T-helper 2 cell treated with Interferon-gamma antibody and Interleukin-4, amounts not matched to agents 5 μg/mL and 100 μg/mL, for 36 hours (primary cell): ENCODE measurements around the gene TMEM151B.

ENCODE experiments used
- DNase-seq: peaks from one replicate; pipeline ENCODE4 v3.0.0; 2021; ENCODE audit warnings: low spot score
- H3K27ac Mint-ChIP-seq: one replicate; pipeline ENCODE4 v1.8.0; 2021; ENCODE audit warnings: mild to moderate bottlenecking, mixed read lengths
- H3K27me3 Mint-ChIP-seq: one replicate; pipeline ENCODE4 v1.8.0; 2021; ENCODE audit warnings: low read depth, mixed read lengths
- H3K36me3 Mint-ChIP-seq: one replicate; pipeline ENCODE4 v1.8.0; 2021; ENCODE audit warnings: low read depth, mixed read lengths
- H3K4me1 Mint-ChIP-seq: one replicate; pipeline ENCODE4 v1.8.0; 2021; ENCODE audit warnings: low read depth, mixed read lengths
- H3K4me3 Mint-ChIP-seq: one replicate; pipeline ENCODE4 v1.8.0; 2022; ENCODE audit warnings: mild to moderate bottlenecking, moderate library complexity, mixed read lengths
- H3K9me3 Mint-ChIP-seq: one replicate; pipeline ENCODE4 v1.8.0; 2021; ENCODE audit warnings: mixed read lengths

The TMEM151B gene

GRCh38 chr6:44270526-44271405, 516 bp downstream of the TMEM151B start:
- Mint-ChIP-seq H3K36me3 (no peaks in the 10 kb centered on the region), H3K4me3 (peak overlapping the region; percentile 49), H3K27me3 (peaks cover 57% of the 10 kb centered on the region), H3K9me3 (no peaks in the 10 kb centered on the region), H3K4me1 (peaks cover 15% of the 10 kb centered on the region), H3K27ac (no peak overlapping the region)
- no peak for DNase-seq

DNA sequence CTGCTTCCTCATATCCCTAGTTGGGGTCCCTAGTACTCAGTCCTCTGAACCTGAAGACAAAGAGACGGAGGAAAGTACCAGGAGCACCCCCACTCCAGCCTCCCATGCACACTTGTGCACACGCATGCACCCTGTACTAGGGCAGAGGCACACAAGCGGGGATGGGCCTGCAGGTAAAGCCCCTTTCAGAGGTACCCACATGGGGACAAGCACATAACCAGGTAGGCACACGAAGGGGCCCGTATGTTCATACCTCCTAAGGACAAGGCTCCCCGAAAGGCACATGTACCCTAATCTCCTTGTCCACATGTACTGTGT, 1.1 kb downstream of the TMEM151B start:
- no peaks in the 10 kb centered on the region for H3K9me3 Mint-ChIP-seq
- DNase-seq: no peak
- no peak overlapping the region for H3K27ac Mint-ChIP-seq
- peaks cover 57% of the 10 kb centered on the region for H3K27me3 Mint-ChIP-seq
- peaks cover 11% of the 10 kb centered on the region for H3K4me1 Mint-ChIP-seq
- no peaks in the 10 kb centered on the region for H3K36me3 Mint-ChIP-seq
- H3K4me3 Mint-ChIP-seq: peak overlapping the region; percentile 49

DNA sequence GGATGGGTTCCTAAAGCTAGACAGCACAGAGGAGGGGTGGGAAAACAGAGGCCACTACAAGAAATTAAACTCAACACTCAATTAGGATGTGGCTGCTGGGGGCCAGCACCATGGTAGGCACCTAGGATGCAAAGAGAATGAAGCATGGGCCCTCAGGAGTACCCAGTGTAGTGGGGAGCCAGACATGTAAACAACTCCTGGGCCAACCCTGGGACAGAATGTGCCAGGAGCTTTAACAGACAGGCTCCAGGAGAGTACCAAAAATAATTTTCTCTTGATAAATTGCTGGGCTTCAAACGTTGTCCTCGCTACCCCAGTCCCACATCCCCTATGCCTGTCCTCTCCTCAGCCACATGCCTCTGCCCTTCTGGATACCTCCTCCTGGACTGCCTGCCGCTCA, 1.7 kb downstream of the TMEM151B start:
- H3K4me3 Mint-ChIP-seq: no peak overlapping the region
- no peak overlapping the region for H3K27ac Mint-ChIP-seq
- DNase-seq: no peak
- no peaks in the 10 kb centered on the region for H3K36me3 Mint-ChIP-seq
- H3K27me3 Mint-ChIP-seq: peaks cover 61% of the 10 kb centered on the region
- H3K4me1 Mint-ChIP-seq: peaks cover 6% of the 10 kb centered on the region
- no peaks in the 10 kb centered on the region for H3K9me3 Mint-ChIP-seq

DNA sequence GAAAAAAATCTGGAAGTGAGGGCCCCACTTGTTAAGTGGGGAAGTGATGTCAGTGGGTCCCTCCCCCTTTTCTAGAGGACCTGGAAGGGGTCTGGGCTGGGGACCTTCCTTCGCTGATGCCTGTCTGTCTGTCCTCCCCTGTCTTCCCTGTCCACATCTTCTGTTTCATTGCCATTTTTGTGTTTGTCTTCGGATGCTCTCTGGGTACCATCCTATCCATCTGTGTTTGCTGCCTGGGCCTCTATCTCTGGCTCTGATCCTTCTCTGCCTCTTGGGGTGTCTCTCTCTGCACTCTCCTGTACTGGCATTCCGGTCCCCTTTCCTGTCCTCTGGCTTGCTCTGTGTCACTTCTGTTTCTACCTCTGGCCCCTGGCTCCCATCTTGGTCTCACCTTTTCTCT, 2.3 kb downstream of the TMEM151B start:
- no peak overlapping the region for H3K27ac Mint-ChIP-seq
- peaks cover 5% of the 10 kb centered on the region for H3K4me1 Mint-ChIP-seq
- no peak overlapping the region for H3K4me3 Mint-ChIP-seq
- H3K9me3 Mint-ChIP-seq: no peaks in the 10 kb centered on the region
- no peaks in the 10 kb centered on the region for H3K36me3 Mint-ChIP-seq
- DNase-seq: no peak
- peaks cover 67% of the 10 kb centered on the region for H3K27me3 Mint-ChIP-seq

DNA sequence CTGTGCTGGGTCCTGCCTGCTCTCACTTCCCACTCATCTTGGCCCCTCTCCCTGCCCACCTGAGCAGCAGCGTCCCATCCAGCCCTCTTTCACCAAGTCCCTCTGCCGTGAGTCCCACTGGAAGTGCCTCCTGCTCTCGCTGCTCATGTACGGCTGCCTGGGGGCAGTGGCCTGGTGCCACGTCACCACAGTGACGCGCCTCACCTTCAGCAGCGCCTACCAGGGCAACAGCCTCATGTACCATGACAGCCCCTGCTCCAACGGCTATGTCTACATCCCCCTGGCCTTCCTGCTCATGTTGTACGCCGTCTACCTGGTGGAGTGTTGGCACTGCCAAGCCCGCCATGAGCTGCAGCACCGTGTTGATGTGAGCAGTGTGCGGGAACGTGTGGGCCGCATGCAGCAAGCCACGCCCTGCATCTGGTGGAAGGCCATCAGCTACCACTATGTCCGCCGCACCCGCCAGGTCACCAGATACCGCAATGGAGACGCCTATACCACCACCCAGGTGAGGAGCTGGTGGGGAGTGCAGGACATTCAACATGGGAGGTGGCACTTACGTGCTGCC, 2.8 kb downstream of the TMEM151B start:
- H3K4me1 Mint-ChIP-seq: peaks cover 5% of the 10 kb centered on the region
- peaks cover 73% of the 10 kb centered on the region for H3K27me3 Mint-ChIP-seq
- DNase-seq: no peak
- no peaks in the 10 kb centered on the region for H3K9me3 Mint-ChIP-seq
- no peak overlapping the region for H3K4me3 Mint-ChIP-seq
- no peak overlapping the region for H3K27ac Mint-ChIP-seq
- no peaks in the 10 kb centered on the region for H3K36me3 Mint-ChIP-seq

DNA sequence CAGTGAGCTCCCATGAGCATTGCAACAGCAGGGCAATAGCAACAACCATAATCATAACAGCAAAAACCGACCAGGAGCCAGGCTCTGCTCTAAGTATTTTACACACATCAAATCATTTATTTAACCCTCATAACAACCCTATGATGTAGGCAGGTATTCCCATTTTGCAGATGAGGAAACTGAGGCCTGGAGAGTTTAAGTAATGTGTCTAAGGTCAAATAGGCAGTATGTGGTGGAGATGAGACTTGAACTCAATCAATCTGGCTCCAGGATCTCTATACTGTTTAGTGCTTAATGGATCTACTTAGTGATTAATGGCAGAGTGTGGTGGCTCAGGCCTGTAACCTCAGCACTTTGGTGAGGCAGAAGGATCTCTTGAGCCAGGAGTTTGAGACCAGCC, 3.4 kb downstream of the TMEM151B start:
- no peak overlapping the region for H3K27ac Mint-ChIP-seq
- no peaks in the 10 kb centered on the region for H3K36me3 Mint-ChIP-seq
- H3K27me3 Mint-ChIP-seq: peaks cover 71% of the 10 kb centered on the region
- no peaks in the 10 kb centered on the region for H3K9me3 Mint-ChIP-seq
- H3K4me3 Mint-ChIP-seq: no peak overlapping the region
- no peak for DNase-seq
- peaks cover 5% of the 10 kb centered on the region for H3K4me1 Mint-ChIP-seq

- Mint-ChIP-seq H3K27me3 (peaks cover 61% of the 10 kb centered on the region), H3K4me1 (peaks cover 3% of the 10 kb centered on the region), H3K36me3 (no peaks in the 10 kb centered on the region), H3K27ac (no peak overlapping the region), H3K9me3 (no peaks in the 10 kb centered on the region), H3K4me3 (no peak overlapping the region)
- no peak for DNase-seq
These were observed 5.1 kb downstream of the TMEM151B start for GRCh38 chr6:44275271-44275748.

- Mint-ChIP-seq H3K4me3 (no peak overlapping the region), H3K4me1 (peaks cover 3% of the 10 kb centered on the region), H3K27me3 (peaks cover 61% of the 10 kb centered on the region), H3K9me3 (no peaks in the 10 kb centered on the region), H3K27ac (no peak overlapping the region), H3K36me3 (no peaks in the 10 kb centered on the region)
- no peak for DNase-seq
These were observed 5.7 kb downstream of the TMEM151B start for GRCh38 chr6:44275749-44276648.

DNA sequence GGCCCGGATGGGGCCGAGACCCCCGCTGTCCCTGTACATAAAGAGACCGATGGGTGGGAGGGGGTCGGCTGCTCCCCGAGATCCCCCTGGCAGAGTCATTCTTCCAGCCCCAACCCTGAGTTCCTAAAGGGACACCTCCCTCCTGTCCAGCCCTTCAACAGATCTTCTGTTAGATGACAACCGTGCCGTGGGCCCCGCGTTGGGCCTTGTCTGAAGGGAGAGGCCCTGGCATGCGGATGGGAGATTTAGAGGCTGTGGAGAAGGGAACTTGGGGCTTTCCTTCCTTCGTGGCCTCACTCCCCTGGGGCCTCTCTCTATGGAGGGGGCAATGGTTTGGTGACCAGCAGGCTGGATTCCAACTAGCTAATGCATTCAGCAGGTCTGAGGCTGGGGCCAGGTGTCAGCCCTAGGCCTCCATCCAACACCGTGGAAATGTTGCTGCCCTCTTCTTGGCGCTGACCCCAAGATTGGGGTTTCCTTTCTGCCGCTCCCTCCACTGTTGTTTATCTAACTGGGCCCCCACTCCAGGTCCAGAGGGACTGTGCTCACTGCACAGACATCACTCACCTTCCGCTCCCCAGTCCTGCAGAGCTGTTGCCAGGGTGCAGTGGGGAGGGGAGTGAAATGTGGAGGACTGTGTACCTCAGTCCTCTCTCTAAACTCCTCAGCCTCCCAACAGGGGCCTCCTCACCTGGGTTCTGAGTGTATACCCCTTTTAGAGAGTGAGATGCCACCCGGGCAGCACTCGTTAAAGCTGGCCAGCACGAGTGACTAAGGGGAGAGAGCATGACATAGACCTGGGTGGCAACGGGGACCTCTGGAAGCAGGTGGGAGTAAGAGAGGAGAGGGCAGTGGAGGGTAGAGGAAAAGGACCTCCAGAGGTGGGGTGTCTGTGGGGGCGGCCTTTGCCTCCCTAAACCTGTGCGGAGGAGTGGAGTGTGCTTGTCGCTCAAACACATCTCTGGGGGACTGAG, 6.7 kb downstream of the TMEM151B start:
- no peaks in the 10 kb centered on the region for H3K36me3 Mint-ChIP-seq
- H3K27me3 Mint-ChIP-seq: peaks cover 51% of the 10 kb centered on the region
- peaks cover 3% of the 10 kb centered on the region for H3K4me1 Mint-ChIP-seq
- no peak overlapping the region for H3K4me3 Mint-ChIP-seq
- no peaks in the 10 kb centered on the region for H3K9me3 Mint-ChIP-seq
- no peak for DNase-seq
- H3K27ac Mint-ChIP-seq: no peak overlapping the region

GRCh38 chr6:44277763-44278162, 7.5 kb downstream of the TMEM151B start:
- H3K4me3 Mint-ChIP-seq: no peak overlapping the region
- H3K4me1 Mint-ChIP-seq: peaks cover 3% of the 10 kb centered on the region
- H3K27ac Mint-ChIP-seq: no peak overlapping the region
- no peaks in the 10 kb centered on the region for H3K36me3 Mint-ChIP-seq
- DNase-seq: no peak
- peaks cover 43% of the 10 kb centered on the region for H3K27me3 Mint-ChIP-seq
- H3K9me3 Mint-ChIP-seq: no peaks in the 10 kb centered on the region

DNA sequence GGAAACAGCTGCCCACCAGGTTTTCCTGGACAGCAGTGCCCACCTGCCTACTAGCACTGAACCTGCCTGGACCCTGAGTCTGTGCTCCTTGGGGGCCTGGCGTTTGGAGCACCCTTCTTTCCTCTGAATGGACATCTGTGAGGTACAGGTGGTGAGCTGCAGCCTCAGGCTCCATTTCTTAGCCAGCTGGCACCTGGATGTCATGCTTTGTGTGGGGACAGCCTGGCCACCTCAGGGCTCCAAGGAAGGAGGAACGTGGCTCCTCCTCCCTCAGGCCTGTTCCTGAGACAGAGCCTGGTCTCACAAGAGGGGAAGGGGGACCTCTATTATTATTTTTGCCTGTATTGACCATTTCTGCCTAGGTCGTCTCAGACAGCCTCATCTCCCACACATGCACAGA, 8.1 kb downstream of the TMEM151B start:
- Mint-ChIP-seq H3K4me1 (peaks cover 3% of the 10 kb centered on the region), H3K9me3 (no peaks in the 10 kb centered on the region), H3K36me3 (no peaks in the 10 kb centered on the region), H3K27ac (no peak overlapping the region), H3K27me3 (peaks cover 38% of the 10 kb centered on the region), H3K4me3 (no peak overlapping the region)
- DNase-seq: no peak

GRCh38 chr6:44278774-44279697, 8.8 kb downstream of the TMEM151B start:
- Mint-ChIP-seq H3K4me3 (no peak overlapping the region), H3K4me1 (peaks cover 3% of the 10 kb centered on the region), H3K9me3 (no peaks in the 10 kb centered on the region), H3K27me3 (peaks cover 35% of the 10 kb centered on the region), H3K36me3 (no peaks in the 10 kb centered on the region), H3K27ac (no peak overlapping the region)
- DNase-seq: no peak
